ENCODE measurements around the gene HBM.

- TF ChIP-seq CTCF (IDR thresholded peaks at IDR 0.05) (no peak), POLR2A (IDR thresholded peaks at IDR 0.05) (no peak)
Measured at GRCh38 chr16:180681-181564, 15.1 kb downstream of the HBM start.
